IMR-90 (cell line): ENCODE data around the gene CNIH1. TPM values are rescaled to one million over a fixed set of nuclear protein-coding genes. Genes with fewer than 3 reads are reported as not detected.
A peak's percentile ranks its signal among the peaks of the same experiment; 100 is the strongest.

Experiments used
- ATAC-seq: fragments of 200-7000 bp; cut with Tn5 transposase; 2 replicates; pipeline ENCODE4 v1.9.1; 2020; ENCODE audit warnings: low read depth, mild to moderate bottlenecking, moderate library complexity
- BruUV-seq: library from RNA; stranded (reverse); fragments of 400-500 nt; replicated peaks from 2 replicates; lab custom pipeline; 2021; lab: Mats Ljungman, UMichigan
- CTCF ChIA-PET: fragments of 300-600 bp; formaldehyde crosslinking; extraction: SDS; loops from one replicate; lab custom pipeline; 2021; ENCODE audit warnings: antibody characterized with exemption; lab: Yijun Ruan, JAX
- POLR2A ChIA-PET: fragments of 300-600 bp; sonication (Branson Sonifier 250); formaldehyde crosslinking; loops from one replicate; lab custom pipeline; 2022; ENCODE audit warnings: antibody characterized with exemption; ENCODE audit not compliant: unreplicated experiment; lab: Charles Lee
- DNase-seq: peaks from one replicate; pipeline ENCODE4 v3.0.0; 2013
- H2AFZ ChIP-seq: replicated peaks from 2 replicates; pipeline ENCODE3; 2013; ENCODE audit warnings: low read length, mild to moderate bottlenecking; ENCODE audit not compliant: poor library complexity
- H2AK5ac ChIP-seq: 2 replicates; pipeline ENCODE4 v1.6.1; 2013; ENCODE audit warnings: low read depth, low read length, inconsistent platforms
- H2AK9ac ChIP-seq: replicated peaks from 2 replicates; pipeline ENCODE3; 2013; ENCODE audit warnings: mild to moderate bottlenecking, low read depth, low read length, moderate library complexity; ENCODE audit not compliant: poor library complexity
- H2BK120ac ChIP-seq: 2 replicates; pipeline ENCODE4 v1.6.1; 2013; ENCODE audit warnings: low read depth, low read length, inconsistent platforms
- H2BK15ac ChIP-seq: 3 replicates; pipeline ENCODE4 v1.6.1; 2013; ENCODE audit warnings: low read depth, low read length, inconsistent platforms
- H2BK20ac ChIP-seq: 2 replicates; pipeline ENCODE4 v1.6.1; 2013; ENCODE audit warnings: low read depth, mild to moderate bottlenecking, inconsistent platforms, low read length, moderate library complexity
- H2BK5ac ChIP-seq: 2 replicates; pipeline ENCODE4 v1.6.1; 2013; ENCODE audit warnings: mild to moderate bottlenecking, low read depth, low read length, inconsistent platforms; ENCODE audit not compliant: poor library complexity, severe bottlenecking
- H3K14ac ChIP-seq: replicated peaks from 2 replicates; pipeline ENCODE4 v1.6.1; 2013; ENCODE audit warnings: low read depth, low read length, inconsistent platforms
- H3K18ac ChIP-seq: 2 replicates; pipeline ENCODE4 v1.6.1; 2013; ENCODE audit warnings: low read depth, low read length, control low read depth
- H3K23ac ChIP-seq: 2 replicates; pipeline ENCODE4 v1.6.1; 2013; ENCODE audit warnings: low read depth, low read length, inconsistent platforms
- H3K27ac ChIP-seq: 2 replicates; pipeline ENCODE4 v1.5.1; 2013; ENCODE audit warnings: mild to moderate bottlenecking, control low read depth, low read length; ENCODE audit not compliant: insufficient read depth
- H3K27me3 ChIP-seq: 2 replicates; pipeline ENCODE4 v1.6.1; 2013; ENCODE audit warnings: low read length; ENCODE audit not compliant: control insufficient read depth, insufficient read depth
- H3K36me3 ChIP-seq: 2 replicates; pipeline ENCODE4 v1.6.1; 2013; ENCODE audit warnings: low read length, mixed read lengths; ENCODE audit not compliant: control insufficient read depth, insufficient read depth
- H3K4ac ChIP-seq: 2 replicates; pipeline ENCODE4 v1.6.1; 2013; ENCODE audit warnings: low read depth, low read length, inconsistent platforms
- H3K4me1 ChIP-seq: 2 replicates; pipeline ENCODE4 v1.6.1; 2013; ENCODE audit warnings: low read length, mixed read lengths; ENCODE audit not compliant: control insufficient read depth, insufficient read depth
- H3K4me2 ChIP-seq: 2 replicates; pipeline ENCODE4 v1.6.1; 2013; ENCODE audit warnings: low read depth, mild to moderate bottlenecking, control low read depth, low read length, moderate library complexity
- H3K4me3 ChIP-seq: 2 replicates; pipeline ENCODE4 v1.5.1; 2013; ENCODE audit warnings: low read depth, mild to moderate bottlenecking, control low read depth, low read length, moderate library complexity; ENCODE audit not compliant: insufficient read depth
- H3K56ac ChIP-seq: 2 replicates; pipeline ENCODE4 v1.6.1; 2013; ENCODE audit warnings: low read length, inconsistent platforms; ENCODE audit not compliant: insufficient read depth; ENCODE audit errors: extremely low read depth
- H3K79me1 ChIP-seq, 2 experiments: 2 replicates each; pipeline ENCODE4 v1.6.1; 2013; ENCODE audit warnings: low read length in 2 of 2, inconsistent platforms in 1 of 2, low read depth in 1 of 2
- H3K9ac ChIP-seq: 2 replicates; pipeline ENCODE4 v1.6.1; 2013; ENCODE audit warnings: low read depth, low read length, control low read depth
- H3K9me1 ChIP-seq: 2 replicates; pipeline ENCODE4 v1.6.1; 2013; ENCODE audit warnings: low read length, inconsistent platforms; ENCODE audit not compliant: insufficient read depth
- H3K9me3 ChIP-seq: 2 replicates; pipeline ENCODE4 v1.6.1; 2013; ENCODE audit warnings: low read length; ENCODE audit not compliant: control insufficient read depth, insufficient read depth
- H4K20me1 ChIP-seq: 2 replicates; pipeline ENCODE4 v1.6.1; 2013; ENCODE audit warnings: low read length, inconsistent platforms; ENCODE audit not compliant: insufficient read depth
- H4K5ac ChIP-seq: 2 replicates; pipeline ENCODE4 v1.6.1; 2013; ENCODE audit warnings: mild to moderate bottlenecking, low read depth, low read length, control low read depth
- H4K8ac ChIP-seq, 2 experiments: 2 replicates each; pipeline ENCODE4 v1.6.1; 2013; ENCODE audit warnings: low read depth in 2 of 2, low read length in 2 of 2, control low read depth in 1 of 2, inconsistent platforms in 1 of 2
- H4K91ac ChIP-seq: 2 replicates; pipeline ENCODE4 v1.6.1; 2013; ENCODE audit warnings: low read depth, low read length, inconsistent platforms; ENCODE audit not compliant: insufficient read depth
- BHLHE40 ChIP-seq: fragments of 150-350 bp; IDR thresholded peaks from 2 replicates; pipeline ENCODE4 v1.6.1; 2016; ENCODE audit warnings: mild to moderate bottlenecking, low read depth, low read length
- CHD1 ChIP-seq: IDR thresholded peaks from 2 replicates; pipeline ENCODE4 v1.6.1; 2012; ENCODE audit warnings: low read depth, low read length, improper control_type of control experiment
- MAFK ChIP-seq: IDR thresholded peaks from 2 replicates; pipeline ENCODE4 v1.6.1; 2012; ENCODE audit warnings: low read depth, low read length, improper control_type of control experiment
- USF2 ChIP-seq: fragments of 150-350 bp; IDR thresholded peaks from 2 replicates; pipeline ENCODE4 v1.6.1; 2017; ENCODE audit warnings: mild to moderate bottlenecking, antibody characterized with exemption, low read length, low read depth
- WGBS, 2 experiments: methylation state at CpG; one replicate each; pipeline versions ENCODE4 v1.1.5 to v1.1.7; 2013; ENCODE audit warnings: missing lambda C conversion rate in 2 of 2; ENCODE audit not compliant: insufficient read length in 1 of 2; ENCODE audit errors: extremely low coverage in 2 of 2; 5-methylcytosine and 5-hydroxymethylcytosine counted together
- dilution Hi-C: fragments of 300-500 bp; cut with HindIII; formaldehyde crosslinking; loops from one replicate; pipeline ENCODE4 v1.14.3; 2018; ENCODE audit warnings: low sequenced_read_pairs; ENCODE audit not compliant: unreplicated experiment
- in situ Hi-C: fragments of 300-500 bp; cut with MboI; formaldehyde crosslinking; loops from 3 replicates; pipeline ENCODE4 v1.14.3; 2019; ENCODE audit warnings: low sequenced_read_pairs, inconsistent platforms, mixed read lengths
- intact Hi-C: fragments of 100-400 bp; cut with micrococcal nuclease; formaldehyde crosslinking; loops from 2 replicates; pipeline ENCODE4 v1.10.0; 2022
- polyA plus RNA-seq, 3 experiments: library from polyadenylated mRNA; depleted of rRNA; stranded (reverse); fragments of >200 nt; gene quantifications; 2 replicates each; pipeline ENCODE4 v1.2.3, GENCODE V29; 2012; ENCODE audit warnings: low replicate concordance in 1 of 3
- total RNA-seq: library from RNA; depleted of rRNA; stranded (reverse); fragments of >200 nt; gene quantifications from 2 replicates; pipeline ENCODE4 v1.2.3, GENCODE V29; 2012

The CNIH1 gene
- total and polyA plus RNA-seq, 2 of the 4 experiments (the other 2 are of a cell fraction), result 244 to 284 TPM

GRCh38 chr14:54399560-54399959 lies 41.6 kb downstream of the CNIH1 start:
- H2BK120ac ChIP-seq, result no peak overlapping the region
- CTCF ChIA-PET, result interaction anchor here (0.6 kb wide), 1 partner anchor 32 kb away, joined by 4 read pairs; no protein-coding TSS in a partner anchor

More at GRCh38 chr14:54399560-54399959, 41.6 kb downstream of the CNIH1 start:
- H3K4me3 ChIP-seq, result no peak overlapping the region
- H2AK5ac ChIP-seq, result no peak overlapping the region
- H3K27ac ChIP-seq, result no peak overlapping the region
- no peak overlapping the region for H3K4ac ChIP-seq
- H3K23ac ChIP-seq, result no peak overlapping the region
- no peak overlapping the region for H3K14ac ChIP-seq
- H3K27me3 ChIP-seq, result no peaks in the 10 kb centered on the region
- H3K4me1 ChIP-seq, result peaks cover 5% of the 10 kb centered on the region; the same call in 1 of the 2 replicates
- BruUV-seq, result no TSS peak
- H4K5ac ChIP-seq, result no peak overlapping the region
- H3K9ac ChIP-seq, result no peak overlapping the region
- intact Hi-C loops (no loop called here), in situ Hi-C loops (no loop called here), dilution Hi-C loops (no loop called here)
- H3K56ac ChIP-seq, result no peak overlapping the region
- H4K8ac ChIP-seq, result no peak overlapping the region
- no peak overlapping the region for H2BK5ac ChIP-seq
- H2BK20ac ChIP-seq, result no peak overlapping the region
- H2AK9ac ChIP-seq, result no peak overlapping the region
- no peak for TF ChIP-seq USF2
- no peak for TF ChIP-seq CHD1
- no peak for TF ChIP-seq BHLHE40
- TF ChIP-seq MAFK, result peak; percentile 57
- WGBS, 2 experiments, result no CpG with 5 or more reads among the region's 2 CpGs
- H3K9me3 ChIP-seq, result no peaks in the 10 kb centered on the region
- H4K91ac ChIP-seq, result no peak overlapping the region
- peaks cover 4% of the 10 kb centered on the region; the same call in 1 of the 2 replicates for H3K9me1 ChIP-seq
- no peak for ATAC-seq
- peaks cover 24 to 38% of the 10 kb centered on the region in 2 experiments for H3K79me1 ChIP-seq
- POLR2A ChIA-PET, result no interaction called here
- no peak overlapping the region for H3K18ac ChIP-seq
- H4K20me1 ChIP-seq, result no peaks in the 10 kb centered on the region
- H3K36me3 ChIP-seq, result no peaks in the 10 kb centered on the region
- H2AFZ ChIP-seq, result no peak overlapping the region
- no peak overlapping the region for H3K4me2 ChIP-seq
- no peak overlapping the region for H2BK15ac ChIP-seq
- DNase-seq, result no peak
